Sigmoid colon (tissue), 7 donors: ENCODE data around the gene TAF7L. TPM values are rescaled to one million over a fixed set of nuclear protein-coding genes. Genes with fewer than 3 reads are reported as not detected.

Experiments
- DNase-seq: peaks from one replicate; pipeline ENCODE4 v3.0.0-alpha.2; 2019
- H3K27ac ChIP-seq, 4 donors: fragments of 200-600 bp; sonication (generic); one replicate each; pipeline ENCODE4 v1.5.1; 2016 to 2019; ENCODE audit warnings: mild to moderate bottlenecking in 1 of 4
- H3K27me3 ChIP-seq, 3 donors: fragments of 200-600 bp; sonication (generic); one replicate each; pipeline ENCODE4 v1.5.1; 2019; ENCODE audit warnings: mild to moderate bottlenecking in 1 of 3
- H3K36me3 ChIP-seq, 4 donors: fragments of 200-600 bp; sonication (generic); one replicate each; pipeline ENCODE4 v1.5.1; 2016 to 2019
- H3K4me1 ChIP-seq, 4 donors: fragments of 200-600 bp; sonication (generic); one replicate each; pipeline ENCODE4 v1.5.1; 2017 to 2019
- H3K4me3 ChIP-seq, 4 donors: fragments of 200-600 bp; sonication (generic); one replicate each; pipeline ENCODE4 v1.5.1; 2017 to 2019; ENCODE audit warnings: mild to moderate bottlenecking in 2 of 4, moderate library complexity in 1 of 4
- H3K9me3 ChIP-seq, 4 donors: fragments of 200-600 bp in 3 of 4; sonication (generic) in 3 of 4; one replicate each; pipeline versions ENCODE4 v1.5.1 to v1.6.1; 2013 to 2019
- CTCF ChIP-seq, 4 experiments: fragments of 450-650 bp in 3 of 4; fragments of 200-600 bp in 1 of 4; IDR thresholded peaks; one replicate each; pipeline ENCODE4 v1.5.1; 2016 to 2019; ENCODE audit warnings: antibody characterized with exemption in 4 of 4, mild to moderate bottlenecking in 3 of 4, moderate library complexity in 2 of 4
- EP300 ChIP-seq, 4 donors: sonication (generic); formaldehyde crosslinking; IDR thresholded peaks; one replicate each; pipeline ENCODE4 v1.6.1; 2017; ENCODE audit warnings: antibody characterized with exemption in 4 of 4
- POLR2A ChIP-seq, 2 donors: fragments of 450-650 bp; IDR thresholded peaks; one replicate each; pipeline ENCODE4 v1.6.1; 2016; ENCODE audit warnings: antibody characterized with exemption in 2 of 2, mild to moderate bottlenecking in 2 of 2, moderate library complexity in 2 of 2
- POLR2AphosphoS5 ChIP-seq, 4 donors: sonication (generic); formaldehyde crosslinking; IDR thresholded peaks; one replicate each; pipeline ENCODE4 v1.6.1; 2017; ENCODE audit warnings: antibody characterized with exemption in 4 of 4
- WGBS, 2 donors: extraction: QIAGEN DNeasy Blood & Tissue Kit; methylation state at CpG; one replicate each; pipeline ENCODE4 v1.1.7; 2013; 5-methylcytosine and 5-hydroxymethylcytosine counted together
- intact Hi-C: fragments of 100-400 bp; cut with DNase I; formaldehyde crosslinking; loops from one replicate; pipeline ENCODE4 v1.15.1; 2023
- polyA plus RNA-seq, 3 donors: library from polyadenylated mRNA; stranded (reverse); fragments of 200-250 nt; gene quantifications; one replicate each; pipeline ENCODE4 v1.2.3, GENCODE V29; 2013
- total RNA-seq, 4 donors: library from RNA; depleted of rRNA; stranded (reverse); fragments of >200 nt; gene quantifications; one replicate each; pipeline ENCODE4 v1.1.0, GENCODE V29; 2016
- donor health status: healthy with polysubstance abuse.
- donor health status: Bipolar disorder and iron deficiency.
- donor health status: healthy.

Gene TAF7L
- total and polyA plus RNA-seq, 7 donors = 0.12 to 0.54 (median 0.16) TPM; not detected in 4

- intact Hi-C loops = no loop called here
- WGBS, 2 donors = 95% methylated on average over 9 of the region's 9 CpGs
Observed at GRCh38 chrX:101241531-101241930, 49.6 kb downstream of the TAF7L start.

GRCh38 chrX:101237041-101237440 is 54.1 kb downstream of the TAF7L start:
- H3K27me3 ChIP-seq = no peaks in the 10 kb centered on the region
- H3K4me3 ChIP-seq = no peak overlapping the region
- no peak overlapping the region for H3K27ac ChIP-seq
- no peak for TF ChIP-seq EP300 (IDR thresholded peaks at IDR 0.05)
- TF ChIP-seq POLR2A (IDR thresholded peaks at IDR 0.05) = no peak
- no peak for TF ChIP-seq POLR2AphosphoS5 (IDR thresholded peaks at IDR 0.05)
- no peak for TF ChIP-seq CTCF (IDR thresholded peaks at IDR 0.05)
- 46 to 85% methylated on average over 2 of the region's 2 CpGs for WGBS, 2 donors
- H3K4me1 ChIP-seq = no peaks in the 10 kb centered on the region
- intact Hi-C loops = no loop called here
- no peaks in the 10 kb centered on the region for H3K36me3 ChIP-seq
- H3K9me3 ChIP-seq = no peaks in the 10 kb centered on the region
- no peak for DNase-seq

More at GRCh38 chrX:101241531-101241930, 49.6 kb downstream of the TAF7L start:
- no peaks in the 10 kb centered on the region for H3K36me3 ChIP-seq
- TF ChIP-seq EP300 (IDR thresholded peaks at IDR 0.05) (no peak), POLR2A (IDR thresholded peaks at IDR 0.05) (no peak), CTCF (IDR thresholded peaks at IDR 0.05) (no peak), POLR2AphosphoS5 (IDR thresholded peaks at IDR 0.05) (no peak)
- DNase-seq = no peak
- no peaks in the 10 kb centered on the region for H3K4me1 ChIP-seq
- no peak overlapping the region for H3K4me3 ChIP-seq
- H3K27ac ChIP-seq = no peak overlapping the region
- no peaks in the 10 kb centered on the region for H3K9me3 ChIP-seq
- no peaks in the 10 kb centered on the region for H3K27me3 ChIP-seq

GRCh38 chrX:101232316-101232715 is 58.8 kb downstream of the TAF7L start:
- Histone ChIP-seq H3K4me1 (no peaks in the 10 kb centered on the region), H3K4me3 (no peak overlapping the region), H3K27ac (no peak overlapping the region), H3K9me3 (no peaks in the 10 kb centered on the region), H3K27me3 (no peaks in the 10 kb centered on the region), H3K36me3 (no peaks in the 10 kb centered on the region)
- intact Hi-C loops = no loop called here
- WGBS, 2 donors = 83 to 93% methylated on average over 5 of the region's 5 CpGs
- no peak for DNase-seq
- TF ChIP-seq EP300 (IDR thresholded peaks at IDR 0.05) = no peak
- TF ChIP-seq POLR2AphosphoS5 (IDR thresholded peaks at IDR 0.05) = no peak
- TF ChIP-seq POLR2A (IDR thresholded peaks at IDR 0.05) = no peak
- TF ChIP-seq CTCF (IDR thresholded peaks at IDR 0.05) = no peak

- no peak for DNase-seq
- intact Hi-C loops = no loop called here
- Histone ChIP-seq H3K9me3 (no peaks in the 10 kb centered on the region), H3K36me3 (no peaks in the 10 kb centered on the region), H3K4me1 (no peaks in the 10 kb centered on the region), H3K4me3 (no peak overlapping the region), H3K27ac (no peak overlapping the region), H3K27me3 (no peaks in the 10 kb centered on the region)
- TF ChIP-seq POLR2AphosphoS5 (IDR thresholded peaks at IDR 0.05) (no peak), EP300 (IDR thresholded peaks at IDR 0.05) (no peak), CTCF (IDR thresholded peaks at IDR 0.05) (no peak), POLR2A (IDR thresholded peaks at IDR 0.05) (no peak)
- WGBS, 2 donors = 84 to 96% methylated on average over 1 of the region's 1 CpG
Observed at GRCh38 chrX:101231080-101231479, 60.1 kb downstream of the TAF7L start.

GRCh38 chrX:101230636-101231035 is 60.5 kb downstream of the TAF7L start:
- H3K27me3 ChIP-seq = no peaks in the 10 kb centered on the region
- no peaks in the 10 kb centered on the region for H3K9me3 ChIP-seq
- no peak overlapping the region for H3K4me3 ChIP-seq
- no peak for TF ChIP-seq CTCF (IDR thresholded peaks at IDR 0.05)
- no peak for TF ChIP-seq EP300 (IDR thresholded peaks at IDR 0.05)
- TF ChIP-seq POLR2AphosphoS5 (IDR thresholded peaks at IDR 0.05) = no peak
- TF ChIP-seq POLR2A (IDR thresholded peaks at IDR 0.05) = no peak
- H3K36me3 ChIP-seq = no peaks in the 10 kb centered on the region
- H3K4me1 ChIP-seq = no peaks in the 10 kb centered on the region
- 92% methylated on average over 2 of the region's 2 CpGs for WGBS, 2 donors
- DNase-seq = no peak
- H3K27ac ChIP-seq = no peak overlapping the region
- intact Hi-C loops = no loop called here
